ENCODE measurements around the gene SMIM41.

GRCh38 chr12:52081263-52081733, 1.8 kb downstream of the SMIM41 start:
- TF ChIP-seq, protein P1, sequence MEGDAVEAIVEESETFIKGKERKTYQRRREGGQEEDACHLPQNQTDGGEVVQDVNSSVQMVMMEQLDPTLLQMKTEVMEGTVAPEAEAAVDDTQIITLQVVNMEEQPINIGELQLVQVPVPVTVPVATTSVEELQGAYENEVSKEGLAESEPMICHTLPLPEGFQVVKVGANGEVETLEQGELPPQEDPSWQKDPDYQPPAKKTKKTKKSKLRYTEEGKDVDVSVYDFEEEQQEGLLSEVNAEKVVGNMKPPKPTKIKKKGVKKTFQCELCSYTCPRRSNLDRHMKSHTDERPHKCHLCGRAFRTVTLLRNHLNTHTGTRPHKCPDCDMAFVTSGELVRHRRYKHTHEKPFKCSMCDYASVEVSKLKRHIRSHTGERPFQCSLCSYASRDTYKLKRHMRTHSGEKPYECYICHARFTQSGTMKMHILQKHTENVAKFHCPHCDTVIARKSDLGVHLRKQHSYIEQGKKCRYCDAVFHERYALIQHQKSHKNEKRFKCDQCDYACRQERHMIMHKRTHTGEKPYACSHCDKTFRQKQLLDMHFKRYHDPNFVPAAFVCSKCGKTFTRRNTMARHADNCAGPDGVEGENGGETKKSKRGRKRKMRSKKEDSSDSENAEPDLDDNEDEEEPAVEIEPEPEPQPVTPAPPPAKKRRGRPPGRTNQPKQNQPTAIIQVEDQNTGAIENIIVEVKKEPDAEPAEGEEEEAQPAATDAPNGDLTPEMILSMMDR (conservative IDR thresholded peaks at IDR 0.05) = no peak
- TF ChIP-seq ZFX (IDR thresholded peaks at IDR 0.05) = no peak
